NT2/D1 (cell line): ENCODE results near the gene OCIAD1.
"Not testable (repeated sequence)": the region's sequence is repeated elsewhere in the genome, so short reads cannot be mapped to it uniquely, and the experiment has no call there.

ENCODE experiments used
- DNase-seq: peaks from one replicate; pipeline ENCODE4 v3.0.0-alpha.2; 2011; ENCODE audit warnings: low read depth, low spot score
- H3K27me3 ChIP-seq: 2 replicates; pipeline ENCODE4 v1.6.0; 2011; ENCODE audit warnings: mild to moderate bottlenecking; ENCODE audit not compliant: insufficient read length, insufficient read depth
- H3K36me3 ChIP-seq: 2 replicates; pipeline ENCODE4 v1.6.1; 2011; ENCODE audit warnings: mild to moderate bottlenecking, low read length, mixed read lengths; ENCODE audit not compliant: insufficient read depth, insufficient read length
- H3K4me1 ChIP-seq: 2 replicates; pipeline ENCODE4 v1.5.1; 2011; ENCODE audit not compliant: insufficient read depth, insufficient read length
- H3K4me3 ChIP-seq: 2 replicates; pipeline ENCODE4 v1.5.1; 2011; ENCODE audit warnings: low read depth; ENCODE audit not compliant: insufficient read length
- H3K9ac ChIP-seq: 2 replicates; pipeline ENCODE4 v1.6.0; 2011; ENCODE audit warnings: low read depth; ENCODE audit not compliant: insufficient read length
- H3K9me3 ChIP-seq: 2 replicates; pipeline ENCODE4 v1.5.1; 2011; ENCODE audit warnings: mild to moderate bottlenecking, low read length; ENCODE audit not compliant: insufficient read depth
- SUZ12 ChIP-seq: IDR thresholded peaks from 2 replicates; pipeline ENCODE4 v1.6.1; 2011; ENCODE audit not compliant: insufficient read length, insufficient read depth; ENCODE audit errors: extremely low read depth
- YY1 ChIP-seq: IDR thresholded peaks from 2 replicates; pipeline ENCODE4 v1.6.1; 2011; ENCODE audit not compliant: insufficient read length, insufficient read depth
- ZNF274 ChIP-seq: IDR thresholded peaks from 2 replicates; pipeline ENCODE4 v1.6.1; 2011; ENCODE audit warnings: mild to moderate bottlenecking, low read depth, low read length

The OCIAD1 gene

GRCh38 chr4:48877827-48878535 lies 47.1 kb downstream of the OCIAD1 start:
- Histone ChIP-seq H3K36me3 (no peaks in the 10 kb centered on the region), H3K9me3 (no peaks in the 10 kb centered on the region), H3K9ac (no peak overlapping the region), H3K27me3 (no peaks in the 10 kb centered on the region), H3K4me3 (no peak overlapping the region), H3K4me1 (no peaks in the 10 kb centered on the region)
- no peak for DNase-seq
- TF ChIP-seq YY1 (no peak), SUZ12 (no peak), ZNF274 (no peak)

GRCh38 chr4:48879561-48880442 lies 48.9 kb downstream of the OCIAD1 start:
- Histone ChIP-seq H3K36me3 (no peaks in the 10 kb centered on the region), H3K4me3 (no peak overlapping the region), H3K4me1 (no peaks in the 10 kb centered on the region), H3K9ac (no peak overlapping the region), H3K9me3 (no peaks in the 10 kb centered on the region), H3K27me3 (no peaks in the 10 kb centered on the region)
- TF ChIP-seq YY1: no peak
- no peak for TF ChIP-seq SUZ12
- TF ChIP-seq ZNF274: no peak
- DNase-seq: no peak

GRCh38 chr4:48881646-48882045 lies 50.8 kb downstream of the OCIAD1 start:
- not testable (repeated sequence) for DNase-seq, H3K36me3 ChIP-seq, H3K9ac ChIP-seq, H3K4me1 ChIP-seq, H3K9me3 ChIP-seq, H3K27me3 ChIP-seq, H3K4me3 ChIP-seq

GRCh38 chr4:48889750-48890149 lies 58.9 kb downstream of the OCIAD1 start:
- not testable (repeated sequence) for H3K4me1 ChIP-seq, DNase-seq, H3K4me3 ChIP-seq, H3K9ac ChIP-seq, H3K27me3 ChIP-seq, H3K9me3 ChIP-seq
- peaks cover 29% of the 10 kb centered on the region for H3K36me3 ChIP-seq

GRCh38 chr4:48891028-48891619 lies 60.2 kb downstream of the OCIAD1 start:
- Histone ChIP-seq H3K36me3 (peaks cover 34% of the 10 kb centered on the region), H3K27me3 (no peaks in the 10 kb centered on the region)

GRCh38 chr4:48896845-48897244 lies 66.0 kb downstream of the OCIAD1 start:
- Histone ChIP-seq H3K36me3 (peaks cover 56% of the 10 kb centered on the region), H3K4me3 (no peak overlapping the region), H3K9ac (no peak overlapping the region), H3K27me3 (no peaks in the 10 kb centered on the region), H3K4me1 (no peaks in the 10 kb centered on the region), H3K9me3 (no peaks in the 10 kb centered on the region)
- TF ChIP-seq YY1: no peak
- no peak for TF ChIP-seq ZNF274
- no peak for TF ChIP-seq SUZ12
- no peak for DNase-seq

More at GRCh38 chr4:48891028-48891619, 60.2 kb downstream of the OCIAD1 start:
- DNase-seq: no peak
- no peaks in the 10 kb centered on the region for H3K4me1 ChIP-seq
- TF ChIP-seq SUZ12 (no peak), YY1 (no peak), ZNF274 (no peak)
- H3K4me3 ChIP-seq: no peak overlapping the region
- H3K9me3 ChIP-seq: no peaks in the 10 kb centered on the region
- H3K9ac ChIP-seq: no peak overlapping the region

- no peak for DNase-seq
- Histone ChIP-seq H3K36me3 (peaks cover 52% of the 10 kb centered on the region), H3K4me1 (no peaks in the 10 kb centered on the region), H3K27me3 (no peaks in the 10 kb centered on the region), H3K9me3 (no peaks in the 10 kb centered on the region), H3K9ac (no peak overlapping the region), H3K4me3 (no peak overlapping the region)
- TF ChIP-seq YY1: no peak
- no peak for TF ChIP-seq SUZ12
Observed at GRCh38 chr4:48898733-48899431, 68.0 kb downstream of the OCIAD1 start.
